HepG2 (cell line): ENCODE results near the gene SIK3. TPM values are rescaled to one million over a fixed set of nuclear protein-coding genes. Genes with fewer than 3 reads are reported as not detected.

Experiments
- ASH2L ChIP-seq: fragments of 300-600, 200-600 bp; sonication (generic); IDR thresholded peaks from 2 replicates; pipeline ENCODE4 v1.7.0; 2017; ENCODE audit warnings: low read depth, mild to moderate bottlenecking, moderate library complexity, mixed read lengths, low read length; ENCODE audit not compliant: insufficient read length
- BCL6 ChIP-seq: IDR thresholded peaks from 2 replicates; pipeline ENCODE4 v1.6.1; 2016; ENCODE audit warnings: missing genetic modification reagents, missing compliant biosample characterization
- BRD4 ChIP-seq: sonication (generic); formaldehyde crosslinking; IDR thresholded peaks from 2 replicates; pipeline ENCODE4 v1.4.0; 2020; ENCODE audit warnings: missing genetic modification reagents
- E2F5 ChIP-seq: sonication (generic); formaldehyde crosslinking; conservative IDR thresholded peaks from 2 replicates; pipeline ENCODE4 v1.4.0; 2020; ENCODE audit warnings: missing genetic modification reagents
- JDP2 ChIP-seq: sonication (generic); formaldehyde crosslinking; IDR thresholded peaks from 2 replicates; pipeline ENCODE4 v1.8.1; 2022; ENCODE audit warnings: missing genetic modification reagents, borderline replicate concordance
- PAX8 ChIP-seq: sonication (generic); formaldehyde crosslinking; IDR thresholded peaks from 2 replicates; pipeline ENCODE4 v1.8.0; 2022; ENCODE audit warnings: mild to moderate bottlenecking, missing genetic modification reagents, borderline replicate concordance
- RFXAP ChIP-seq: sonication (generic); formaldehyde crosslinking; IDR thresholded peaks from 2 replicates; pipeline ENCODE4 v1.4.0; 2020; ENCODE audit warnings: missing genetic modification reagents, borderline replicate concordance
- SMAD1 ChIP-seq: sonication (generic); formaldehyde crosslinking; IDR thresholded peaks from 2 replicates; pipeline ENCODE4 v1.4.0; 2020; ENCODE audit warnings: missing genetic modification reagents, low read depth, mild to moderate bottlenecking, borderline replicate concordance
- SMAD9 ChIP-seq: sonication (generic); formaldehyde crosslinking; IDR thresholded peaks from 2 replicates; pipeline ENCODE4 v1.5.1; 2020; ENCODE audit warnings: mild to moderate bottlenecking, missing genetic modification reagents
- SRSF9 ChIP-seq: fragments of 200-400 bp; formaldehyde crosslinking; IDR thresholded peaks from 2 replicates; pipeline ENCODE4 v1.6.1; 2018; ENCODE audit warnings: borderline replicate concordance, mild to moderate bottlenecking, low read depth, low read length; ENCODE audit not compliant: insufficient read depth, poor library complexity, severe bottlenecking
- YEATS2 ChIP-seq: sonication (generic); formaldehyde crosslinking; IDR thresholded peaks from 2 replicates; pipeline ENCODE4 v1.4.0; 2020; ENCODE audit warnings: missing genetic modification reagents, borderline replicate concordance
- ZFP41 ChIP-seq: sonication (generic); formaldehyde crosslinking; IDR thresholded peaks from 2 replicates; pipeline ENCODE4 v1.4.0; 2020; ENCODE audit warnings: mild to moderate bottlenecking, missing genetic modification reagents, borderline replicate concordance
- ZFP90 ChIP-seq: sonication (generic); formaldehyde crosslinking; IDR thresholded peaks from 2 replicates; pipeline ENCODE4 v1.8.0; 2022; ENCODE audit warnings: missing genetic modification reagents, mild to moderate bottlenecking, inconsistent platforms, borderline replicate concordance
- ZFY ChIP-seq: sonication (generic); formaldehyde crosslinking; IDR thresholded peaks from 2 replicates; pipeline ENCODE4 v1.4.0; 2020; ENCODE audit warnings: missing genetic modification reagents
- ZNF230 ChIP-seq: sonication (generic); formaldehyde crosslinking; IDR thresholded peaks from 2 replicates; pipeline ENCODE4 v1.4.0; 2020; ENCODE audit warnings: mild to moderate bottlenecking, missing genetic modification reagents
- ZNF24 ChIP-seq: fragments of 450-650 bp; IDR thresholded peaks from 2 replicates; pipeline ENCODE4 v1.6.1; 2017; ENCODE audit warnings: antibody characterized with exemption, mild to moderate bottlenecking
- ZNF253 ChIP-seq: sonication (generic); formaldehyde crosslinking; IDR thresholded peaks from 2 replicates; pipeline ENCODE4 v1.8.0; 2022; ENCODE audit warnings: mild to moderate bottlenecking, missing genetic modification reagents, borderline replicate concordance
- ZNF354B ChIP-seq: sonication (generic); formaldehyde crosslinking; IDR thresholded peaks from 2 replicates; pipeline ENCODE4 v1.8.0; 2022; ENCODE audit warnings: mild to moderate bottlenecking, missing genetic modification reagents
- ZNF367 ChIP-seq: sonication (generic); formaldehyde crosslinking; IDR thresholded peaks from 2 replicates; pipeline ENCODE4 v1.4.0; 2020; ENCODE audit warnings: missing genetic modification reagents, borderline replicate concordance
- ZNF572 ChIP-seq: sonication (generic); formaldehyde crosslinking; IDR thresholded peaks from 2 replicates; pipeline ENCODE4 v1.5.1; 2020; ENCODE audit warnings: mild to moderate bottlenecking, missing genetic modification reagents
- ZNF781 ChIP-seq: sonication (generic); formaldehyde crosslinking; IDR thresholded peaks from 2 replicates; pipeline ENCODE4 v1.5.1; 2020; ENCODE audit warnings: borderline replicate concordance, mild to moderate bottlenecking, missing genetic modification reagents; ENCODE audit errors: not compliant biosample characterization
- ZNF788 ChIP-seq: sonication (generic); formaldehyde crosslinking; IDR thresholded peaks from 2 replicates; pipeline ENCODE4 v1.5.0; 2020; ENCODE audit warnings: mild to moderate bottlenecking, missing genetic modification reagents, borderline replicate concordance
- ZSCAN20 ChIP-seq: sonication (generic); formaldehyde crosslinking; IDR thresholded peaks from 2 replicates; pipeline ENCODE4 v1.4.0; 2020; ENCODE audit warnings: missing genetic modification reagents, mild to moderate bottlenecking, borderline replicate concordance
- polyA plus RNA-seq, 8 experiments: library from polyadenylated mRNA; depleted of rRNA in 3 of 8; stranded (reverse) in 7 of 8; unstranded in 1 of 8; fragments of >200 nt; fragmentation: Illumina TruSeq in 4 of 8; extraction: Trizol in 4 of 8; gene quantifications; 2 replicates each; pipeline versions ENCODE4 v1.2.1 to v1.2.3, GENCODE V29; 2011 to 2016; ENCODE audit warnings: low read depth in 4 of 8, missing spikeins in 1 of 8, mixed read lengths in 1 of 8; ENCODE audit not compliant: insufficient read depth in 1 of 8
- total RNA-seq, 5 experiments: library from RNA; depleted of rRNA; stranded (reverse); fragments of >200 nt; fragmentation: Illumina TruSeq; extraction: Trizol; gene quantifications; 2 replicates each; pipeline ENCODE4 v1.2.3, GENCODE V29; 2016; ENCODE audit warnings: low read depth in 1 of 5
- TF ChIP-seq, protein P1 (sequence below): sonication (generic); formaldehyde crosslinking; IDR thresholded peaks from 2 replicates; pipeline ENCODE4 v1.5.0; 2020; ENCODE audit warnings: mild to moderate bottlenecking, missing genetic modification reagents
- TF ChIP-seq, protein P2 (sequence below): sonication (generic); formaldehyde crosslinking; IDR thresholded peaks from 2 replicates; pipeline ENCODE4 v1.8.1; 2023; ENCODE audit warnings: mild to moderate bottlenecking, missing genetic modification reagents, borderline replicate concordance

SIK3 gene
- total and polyA plus RNA-seq, 2 of the 13 experiments (the other 11 are each of a cell fraction or from before 2014, with no cell fraction given), result 5.7 to 9.8 TPM

DNA sequence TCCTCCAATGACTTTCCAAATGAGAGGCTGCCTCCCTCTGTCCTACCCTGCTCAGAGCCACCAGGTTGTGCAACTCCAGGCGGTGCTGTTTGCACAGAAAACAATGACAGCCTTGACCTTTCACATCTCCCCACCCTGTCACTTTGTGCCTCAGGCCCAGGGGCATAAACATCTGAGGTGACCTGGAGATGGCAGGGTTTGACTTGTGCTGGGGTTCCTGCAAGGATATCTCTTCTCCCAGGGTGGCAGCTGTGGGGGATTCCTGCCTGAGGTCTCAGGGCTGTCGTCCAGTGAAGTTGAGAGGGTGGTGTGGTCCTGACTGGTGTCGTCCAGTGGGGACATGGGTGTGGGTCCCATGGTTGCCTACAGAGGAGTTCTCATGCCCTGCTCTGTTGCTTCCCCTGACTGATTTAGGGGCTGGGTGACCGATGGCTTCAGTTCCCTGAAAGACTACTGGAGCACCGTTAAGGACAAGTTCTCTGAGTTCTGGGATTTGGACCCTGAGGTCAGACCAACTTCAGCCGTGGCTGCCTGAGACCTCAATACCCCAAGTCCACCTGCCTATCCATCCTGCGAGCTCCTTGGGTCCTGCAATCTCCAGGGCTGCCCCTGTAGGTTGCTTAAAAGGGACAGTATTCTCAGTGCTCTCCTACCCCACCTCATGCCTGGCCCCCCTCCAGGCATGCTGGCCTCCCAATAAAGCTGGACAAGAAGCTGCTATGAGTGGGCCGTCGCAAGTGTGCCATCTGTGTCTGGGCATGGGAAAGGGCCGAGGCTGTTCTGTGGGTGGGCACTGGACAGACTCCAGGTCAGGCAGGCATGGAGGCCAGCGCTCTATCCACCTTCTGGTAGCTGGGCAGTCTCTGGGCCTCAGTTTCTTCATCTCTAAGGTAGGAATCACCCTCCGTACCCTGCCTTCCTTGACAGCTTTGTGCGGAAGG, 265.6 kb downstream of the SIK3 start (continued):
- TF ChIP-seq, protein P1, sequence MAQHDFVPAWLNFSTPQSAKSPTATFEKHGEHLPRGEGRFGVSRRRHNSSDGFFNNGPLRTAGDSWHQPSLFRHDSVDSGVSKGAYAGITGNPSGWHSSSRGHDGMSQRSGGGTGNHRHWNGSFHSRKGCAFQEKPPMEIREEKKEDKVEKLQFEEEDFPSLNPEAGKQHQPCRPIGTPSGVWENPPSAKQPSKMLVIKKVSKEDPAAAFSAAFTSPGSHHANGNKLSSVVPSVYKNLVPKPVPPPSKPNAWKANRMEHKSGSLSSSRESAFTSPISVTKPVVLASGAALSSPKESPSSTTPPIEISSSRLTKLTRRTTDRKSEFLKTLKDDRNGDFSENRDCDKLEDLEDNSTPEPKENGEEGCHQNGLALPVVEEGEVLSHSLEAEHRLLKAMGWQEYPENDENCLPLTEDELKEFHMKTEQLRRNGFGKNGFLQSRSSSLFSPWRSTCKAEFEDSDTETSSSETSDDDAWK (CRISPR knock-in tag), result no peak
- peak; percentile 78; the same call in 1 of the 2 replicates for TF ChIP-seq YEATS2 (CRISPR knock-in tag)
- peak; percentile 64; the same call in 1 of the 2 replicates for TF ChIP-seq ZFY (CRISPR knock-in tag)
- TF ChIP-seq ZSCAN20 (CRISPR knock-in tag), result no peak
- no peak for TF ChIP-seq ZNF354B (CRISPR knock-in tag)
- TF ChIP-seq ZFP41 (CRISPR knock-in tag), result 0 out of 2 replicates have a peak, but pooled peaks have one; percentile 65
- no peak for TF ChIP-seq PAX8 (CRISPR knock-in tag)
- TF ChIP-seq SRSF9, result no peak
- TF ChIP-seq ZNF367 (CRISPR knock-in tag), result no peak
- no peak for TF ChIP-seq ZNF781 (CRISPR knock-in tag)
- peak; percentile 89; the same call in 1 of the 2 replicates for TF ChIP-seq RFXAP
- TF ChIP-seq E2F5, result no peak
- peak; percentile 55; the same call in 1 of the 2 replicates for TF ChIP-seq JDP2 (CRISPR knock-in tag)
- TF ChIP-seq ZNF788 (CRISPR knock-in tag), result peak; percentile 93; the same call in 1 of the 2 replicates
- TF ChIP-seq ZNF230 (CRISPR knock-in tag), result 0 out of 2 replicates have a peak, but pooled peaks have one; percentile 65
- peak; percentile 80; the same call in 1 of the 2 replicates for TF ChIP-seq ZFP90 (CRISPR knock-in tag)
- TF ChIP-seq BRD4 (CRISPR knock-in tag), result peak; percentile 95
- TF ChIP-seq ZNF24, result no peak
- TF ChIP-seq BCL6 (CRISPR knock-in tag), result peak; percentile 92
- TF ChIP-seq, protein P2, sequence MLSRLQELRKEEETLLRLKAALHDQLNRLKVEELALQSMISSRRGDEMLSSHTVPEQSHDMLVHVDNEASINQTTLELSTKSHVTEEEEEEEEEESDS (CRISPR knock-in tag), result no peak
- no peak for TF ChIP-seq SMAD1
- peak; percentile 88; the same call in 1 of the 2 replicates for TF ChIP-seq SMAD9
- TF ChIP-seq ASH2L, result peak; percentile 70
- TF ChIP-seq ZNF572 (CRISPR knock-in tag), result no peak
- 0 out of 2 replicates have a peak, but pooled peaks have one; percentile 48 for TF ChIP-seq ZNF253 (CRISPR knock-in tag)
